Neural cell (in vitro differentiated cells): Measurements from ENCODE around the gene MRPS5. TPM values are rescaled to one million over a fixed set of nuclear protein-coding genes. Genes with fewer than 3 reads are reported as not detected.

ENCODE experiments used
- H2AFZ ChIP-seq: fragments of 200-600, 300-800 bp; sonication (generic), shearing (Covaris generic); 2 replicates; pipeline ENCODE4 v1.6.0; 2014; ENCODE audit warnings: low read depth, mild to moderate bottlenecking, antibody characterized with exemption, low read length, moderate library complexity
- H3F3A ChIP-seq: fragments of 200-600 bp; shearing (Covaris generic); 2 replicates; pipeline ENCODE4 v1.6.1; 2016; ENCODE audit warnings: mild to moderate bottlenecking, moderate library complexity, mixed read lengths, antibody characterized with exemption, low read length; ENCODE audit not compliant: insufficient read depth, poor library complexity, severe bottlenecking
- H3K27ac ChIP-seq: fragments of 200-600, 300-800 bp; sonication (generic), shearing (Covaris generic); 2 replicates; pipeline ENCODE4 v1.5.1; 2014; ENCODE audit warnings: mild to moderate bottlenecking, low read length, moderate library complexity
- H3K27me3 ChIP-seq: fragments of 300-800, 200-600 bp; sonication (generic), shearing (Covaris generic); 2 replicates; pipeline ENCODE4 v1.6.0; 2014; ENCODE audit warnings: mild to moderate bottlenecking, low read depth, low read length, moderate library complexity; ENCODE audit not compliant: insufficient read depth
- H3K36me3 ChIP-seq: fragments of 300-800, 200-600 bp; sonication (generic), shearing (Covaris generic); 2 replicates; pipeline ENCODE4 v1.5.1; 2014; ENCODE audit warnings: mild to moderate bottlenecking, antibody characterized with exemption, low read length, moderate library complexity; ENCODE audit not compliant: insufficient read depth
- H3K4me2 ChIP-seq: fragments of 300-800, 200-600 bp; sonication (generic), shearing (Covaris generic); 2 replicates; pipeline ENCODE4 v1.6.0; 2014; ENCODE audit warnings: mild to moderate bottlenecking, low read length
- H3K4me3 ChIP-seq: fragments of 300-800, 200-600 bp; sonication (generic), shearing (Covaris generic); 2 replicates; pipeline ENCODE4 v1.5.1; 2014; ENCODE audit warnings: mild to moderate bottlenecking, low read length, moderate library complexity
- H3K79me2 ChIP-seq: fragments of 200-600 bp; shearing (Covaris generic); replicated peaks from 2 replicates; pipeline ENCODE4 v1.6.0; 2014; ENCODE audit warnings: mild to moderate bottlenecking, low read length, moderate library complexity; ENCODE audit not compliant: insufficient read depth
- H3K9ac ChIP-seq: fragments of 300-800, 200-600 bp; sonication (generic), shearing (Covaris generic); 2 replicates; pipeline ENCODE4 v1.6.1; 2016; ENCODE audit warnings: mild to moderate bottlenecking, low read length, mixed read lengths
- H3K9me2 ChIP-seq: fragments of 200-600 bp; shearing (Covaris generic); 2 replicates; pipeline ENCODE4 v1.6.1; 2016; ENCODE audit warnings: mild to moderate bottlenecking, low read length, mixed read lengths; ENCODE audit not compliant: insufficient read depth
- H3K9me3 ChIP-seq: fragments of 200-600, 300-800 bp; sonication (generic), shearing (Covaris generic); 2 replicates; pipeline ENCODE4 v1.6.1; 2016; ENCODE audit warnings: mild to moderate bottlenecking, mixed run types, low read length, moderate library complexity, mixed read lengths
- H4K20me1 ChIP-seq: fragments of 200-600 bp; shearing (Covaris generic); 2 replicates; pipeline ENCODE4 v1.6.1; 2016; ENCODE audit warnings: mild to moderate bottlenecking, mixed run types; ENCODE audit not compliant: insufficient read depth
- EP300 ChIP-seq: fragments of 450-650 bp; conservative IDR thresholded peaks from 2 replicates; pipeline ENCODE4 v1.6.1; 2014; ENCODE audit warnings: antibody characterized with exemption, mild to moderate bottlenecking, moderate library complexity; ENCODE audit not compliant: poor library complexity, severe bottlenecking
- EZH2 ChIP-seq: fragments of 200-600, 300-800 bp; shearing (Covaris generic), sonication (generic); IDR thresholded peaks from 2 replicates; pipeline ENCODE4 v1.6.1; 2014; ENCODE audit warnings: antibody characterized with exemption, low read length, borderline replicate concordance, mild to moderate bottlenecking; ENCODE audit not compliant: insufficient read depth, poor library complexity, severe bottlenecking
- MXI1 ChIP-seq: fragments of 450-650 bp; conservative IDR thresholded peaks from 2 replicates; pipeline ENCODE4 v1.6.1; 2014; ENCODE audit warnings: antibody characterized with exemption, mild to moderate bottlenecking; ENCODE audit not compliant: poor library complexity, severe bottlenecking
- POLR2AphosphoS5 ChIP-seq: IDR thresholded peaks from 2 replicates; pipeline ENCODE4 v1.6.1; 2012
- RAD21 ChIP-seq: fragments of 450-650 bp; conservative IDR thresholded peaks from 2 replicates; pipeline ENCODE4 v1.6.1; 2014; ENCODE audit warnings: antibody characterized with exemption, mild to moderate bottlenecking, moderate library complexity
- SMC3 ChIP-seq: fragments of 450-650 bp; conservative IDR thresholded peaks from 2 replicates; pipeline ENCODE4 v1.6.1; 2014; ENCODE audit warnings: antibody characterized with exemption, mild to moderate bottlenecking, moderate library complexity; ENCODE audit not compliant: poor library complexity
- TAF1 ChIP-seq: IDR thresholded peaks from 2 replicates; pipeline ENCODE4 v1.6.1; 2012; ENCODE audit warnings: low read depth
- polyA plus RNA-seq: library from polyadenylated mRNA; depleted of rRNA; stranded (reverse); fragments of >200 nt; gene quantifications from 2 replicates; pipeline ENCODE4 v1.2.3, GENCODE V29; 2014
- TF ChIP-seq, protein P1 (sequence below): fragments of 450-650 bp; IDR thresholded peaks from 2 replicates; pipeline ENCODE4 v1.5.1; 2014; ENCODE audit warnings: antibody characterized with exemption, mild to moderate bottlenecking, moderate library complexity; ENCODE audit not compliant: poor library complexity, severe bottlenecking
- TF ChIP-seq, protein P2 (sequence below): IDR thresholded peaks from 2 replicates; pipeline ENCODE4 v1.6.1; 2012; ENCODE audit warnings: borderline replicate concordance

The MRPS5 gene
- polyA plus RNA-seq, 1 donor from 2014 or later: 167 TPM

GRCh38 chr2:95037384-95037839 lies 84.2 kb downstream of the MRPS5 start:
- no peak overlapping the region for H2AFZ ChIP-seq
- H4K20me1 ChIP-seq: no peaks in the 10 kb centered on the region
- no peaks in the 10 kb centered on the region for H3K36me3 ChIP-seq
- H3K9ac ChIP-seq: no peak overlapping the region
- H3F3A ChIP-seq: no peaks in the 10 kb centered on the region
- no peaks in the 10 kb centered on the region for H3K79me2 ChIP-seq
- H3K9me2 ChIP-seq: no peaks in the 10 kb centered on the region
- H3K4me2 ChIP-seq: no peak overlapping the region
- H3K9me3 ChIP-seq: peaks cover 15% of the 10 kb centered on the region
- H3K27me3 ChIP-seq: no peaks in the 10 kb centered on the region
- no peak for TF ChIP-seq TAF1
- TF ChIP-seq EZH2: no peak
- no peak for TF ChIP-seq MXI1
- TF ChIP-seq EP300: no peak
- TF ChIP-seq POLR2AphosphoS5: no peak
- TF ChIP-seq SMC3: no peak
- TF ChIP-seq, protein P1, sequence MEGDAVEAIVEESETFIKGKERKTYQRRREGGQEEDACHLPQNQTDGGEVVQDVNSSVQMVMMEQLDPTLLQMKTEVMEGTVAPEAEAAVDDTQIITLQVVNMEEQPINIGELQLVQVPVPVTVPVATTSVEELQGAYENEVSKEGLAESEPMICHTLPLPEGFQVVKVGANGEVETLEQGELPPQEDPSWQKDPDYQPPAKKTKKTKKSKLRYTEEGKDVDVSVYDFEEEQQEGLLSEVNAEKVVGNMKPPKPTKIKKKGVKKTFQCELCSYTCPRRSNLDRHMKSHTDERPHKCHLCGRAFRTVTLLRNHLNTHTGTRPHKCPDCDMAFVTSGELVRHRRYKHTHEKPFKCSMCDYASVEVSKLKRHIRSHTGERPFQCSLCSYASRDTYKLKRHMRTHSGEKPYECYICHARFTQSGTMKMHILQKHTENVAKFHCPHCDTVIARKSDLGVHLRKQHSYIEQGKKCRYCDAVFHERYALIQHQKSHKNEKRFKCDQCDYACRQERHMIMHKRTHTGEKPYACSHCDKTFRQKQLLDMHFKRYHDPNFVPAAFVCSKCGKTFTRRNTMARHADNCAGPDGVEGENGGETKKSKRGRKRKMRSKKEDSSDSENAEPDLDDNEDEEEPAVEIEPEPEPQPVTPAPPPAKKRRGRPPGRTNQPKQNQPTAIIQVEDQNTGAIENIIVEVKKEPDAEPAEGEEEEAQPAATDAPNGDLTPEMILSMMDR: no peak
- TF ChIP-seq, protein P2, sequence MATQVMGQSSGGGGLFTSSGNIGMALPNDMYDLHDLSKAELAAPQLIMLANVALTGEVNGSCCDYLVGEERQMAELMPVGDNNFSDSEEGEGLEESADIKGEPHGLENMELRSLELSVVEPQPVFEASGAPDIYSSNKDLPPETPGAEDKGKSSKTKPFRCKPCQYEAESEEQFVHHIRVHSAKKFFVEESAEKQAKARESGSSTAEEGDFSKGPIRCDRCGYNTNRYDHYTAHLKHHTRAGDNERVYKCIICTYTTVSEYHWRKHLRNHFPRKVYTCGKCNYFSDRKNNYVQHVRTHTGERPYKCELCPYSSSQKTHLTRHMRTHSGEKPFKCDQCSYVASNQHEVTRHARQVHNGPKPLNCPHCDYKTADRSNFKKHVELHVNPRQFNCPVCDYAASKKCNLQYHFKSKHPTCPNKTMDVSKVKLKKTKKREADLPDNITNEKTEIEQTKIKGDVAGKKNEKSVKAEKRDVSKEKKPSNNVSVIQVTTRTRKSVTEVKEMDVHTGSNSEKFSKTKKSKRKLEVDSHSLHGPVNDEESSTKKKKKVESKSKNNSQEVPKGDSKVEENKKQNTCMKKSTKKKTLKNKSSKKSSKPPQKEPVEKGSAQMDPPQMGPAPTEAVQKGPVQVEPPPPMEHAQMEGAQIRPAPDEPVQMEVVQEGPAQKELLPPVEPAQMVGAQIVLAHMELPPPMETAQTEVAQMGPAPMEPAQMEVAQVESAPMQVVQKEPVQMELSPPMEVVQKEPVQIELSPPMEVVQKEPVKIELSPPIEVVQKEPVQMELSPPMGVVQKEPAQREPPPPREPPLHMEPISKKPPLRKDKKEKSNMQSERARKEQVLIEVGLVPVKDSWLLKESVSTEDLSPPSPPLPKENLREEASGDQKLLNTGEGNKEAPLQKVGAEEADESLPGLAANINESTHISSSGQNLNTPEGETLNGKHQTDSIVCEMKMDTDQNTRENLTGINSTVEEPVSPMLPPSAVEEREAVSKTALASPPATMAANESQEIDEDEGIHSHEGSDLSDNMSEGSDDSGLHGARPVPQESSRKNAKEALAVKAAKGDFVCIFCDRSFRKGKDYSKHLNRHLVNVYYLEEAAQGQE: no peak
- TF ChIP-seq RAD21: no peak
- no peak overlapping the region for H3K27ac ChIP-seq
- H3K4me3 ChIP-seq: no peak overlapping the region

GRCh38 chr2:95036596-95037383 lies 84.8 kb downstream of the MRPS5 start:
- no peaks in the 10 kb centered on the region for H4K20me1 ChIP-seq
- H3K27ac ChIP-seq: no peak overlapping the region
- no peak overlapping the region for H3K4me3 ChIP-seq
- no peaks in the 10 kb centered on the region for H3F3A ChIP-seq
- H3K79me2 ChIP-seq: no peaks in the 10 kb centered on the region
- H3K36me3 ChIP-seq: no peaks in the 10 kb centered on the region
- H2AFZ ChIP-seq: no peak overlapping the region
- no peak for TF ChIP-seq TAF1
- TF ChIP-seq SMC3: no peak
- no peak for TF ChIP-seq POLR2AphosphoS5
- TF ChIP-seq, protein P1: no peak
- TF ChIP-seq EP300: no peak
- TF ChIP-seq EZH2: no peak
- TF ChIP-seq, protein P2: no peak
- no peak for TF ChIP-seq RAD21
- no peak for TF ChIP-seq MXI1
- no peaks in the 10 kb centered on the region for H3K9me2 ChIP-seq
- H3K9me3 ChIP-seq: peaks cover 15% of the 10 kb centered on the region
- no peak overlapping the region for H3K9ac ChIP-seq
- H3K4me2 ChIP-seq: no peak overlapping the region
- H3K27me3 ChIP-seq: no peaks in the 10 kb centered on the region
